ENCODE results near the gene NCKAP5. TPM values are rescaled to one million over a fixed set of nuclear protein-coding genes. Genes with fewer than 3 reads are reported as not detected.
A peak's percentile ranks its signal among the peaks of the same experiment; 100 is the strongest.

The NCKAP5 gene
- total and polyA plus RNA-seq, 2 experiments from 2014 or later = 0.21 to 0.31 TPM

- no peak overlapping the region for H3K27ac ChIP-seq
- H3K4me1 ChIP-seq (ENCODE audit: low read depth) = peaks cover 5% of the 10 kb centered on the region
- no peak overlapping the region for H3K4me3 ChIP-seq
- no peaks in the 10 kb centered on the region for H3K9me3 ChIP-seq (ENCODE audit: low read depth)
- peak in 1 of 2 donors; percentile 55 for DNase-seq (ENCODE audit: low read depth in 1 of 2, low spot score in 1 of 2)
- no peak for TF ChIP-seq CTCF (IDR thresholded peaks at IDR 0.05; ENCODE audit: low read depth, low read length)
- no peaks in the 10 kb centered on the region for H3K27me3 ChIP-seq
- no peaks in the 10 kb centered on the region for H3K36me3 ChIP-seq
Measured at GRCh38 chr2:133434959-133435668, 133.1 kb downstream of the NCKAP5 start.

- H3K4me1 ChIP-seq (ENCODE audit: low read depth) = peaks cover 5% of the 10 kb centered on the region
- no peaks in the 10 kb centered on the region for H3K27me3 ChIP-seq
- DNase-seq (ENCODE audit: low read depth in 1 of 2, low spot score in 1 of 2) = no peak
- H3K36me3 ChIP-seq = no peaks in the 10 kb centered on the region
- no peak overlapping the region for H3K4me3 ChIP-seq
- TF ChIP-seq CTCF (IDR thresholded peaks at IDR 0.05; ENCODE audit: low read depth, low read length) = no peak
- H3K27ac ChIP-seq = no peak overlapping the region
- no peaks in the 10 kb centered on the region for H3K9me3 ChIP-seq (ENCODE audit: low read depth)
Measured at GRCh38 chr2:133433455-133434451, 134.5 kb downstream of the NCKAP5 start.

GRCh38 chr2:133432778-133433177 lies 135.5 kb downstream of the NCKAP5 start:
- no peak for TF ChIP-seq CTCF (IDR thresholded peaks at IDR 0.05; ENCODE audit: low read depth, low read length)
- no peaks in the 10 kb centered on the region for H3K9me3 ChIP-seq (ENCODE audit: low read depth)
- DNase-seq (ENCODE audit: low read depth in 1 of 2, low spot score in 1 of 2) = no peak
- H3K4me3 ChIP-seq = no peak overlapping the region
- H3K36me3 ChIP-seq = no peaks in the 10 kb centered on the region
- peaks cover 5% of the 10 kb centered on the region for H3K4me1 ChIP-seq (ENCODE audit: low read depth)
- no peaks in the 10 kb centered on the region for H3K27me3 ChIP-seq
- H3K27ac ChIP-seq = no peak overlapping the region

GRCh38 chr2:133431289-133431688 lies 137.0 kb downstream of the NCKAP5 start:
- Histone ChIP-seq H3K27ac (no peak overlapping the region), H3K9me3 (ENCODE audit: low read depth) (no peaks in the 10 kb centered on the region), H3K36me3 (no peaks in the 10 kb centered on the region), H3K4me1 (ENCODE audit: low read depth) (peaks cover 5% of the 10 kb centered on the region), H3K27me3 (no peaks in the 10 kb centered on the region), H3K4me3 (no peak overlapping the region)
- DNase-seq (ENCODE audit: low read depth in 1 of 2, low spot score in 1 of 2) = no peak
- no peak for TF ChIP-seq CTCF (IDR thresholded peaks at IDR 0.05; ENCODE audit: low read depth, low read length)

- TF ChIP-seq CTCF (IDR thresholded peaks at IDR 0.05; ENCODE audit: low read depth, low read length) = no peak
- Histone ChIP-seq H3K36me3 (no peaks in the 10 kb centered on the region), H3K27ac (no peak overlapping the region), H3K9me3 (ENCODE audit: low read depth) (no peaks in the 10 kb centered on the region), H3K27me3 (no peaks in the 10 kb centered on the region), H3K4me3 (no peak overlapping the region), H3K4me1 (ENCODE audit: low read depth) (no peaks in the 10 kb centered on the region)
- no peak for DNase-seq (ENCODE audit: low read depth in 1 of 2, low spot score in 1 of 2)
Measured at GRCh38 chr2:133426791-133427190, 141.5 kb downstream of the NCKAP5 start.

Measured in cardiac muscle cell (in vitro differentiated cells and primary cell).